ENCODE results near the gene FARS2. TPM values are rescaled to one million over a fixed set of nuclear protein-coding genes. Genes with fewer than 3 reads are reported as not detected.

Gene FARS2
- total RNA-seq, 1 donor from 2014 or later: 19.9 TPM

DNA sequence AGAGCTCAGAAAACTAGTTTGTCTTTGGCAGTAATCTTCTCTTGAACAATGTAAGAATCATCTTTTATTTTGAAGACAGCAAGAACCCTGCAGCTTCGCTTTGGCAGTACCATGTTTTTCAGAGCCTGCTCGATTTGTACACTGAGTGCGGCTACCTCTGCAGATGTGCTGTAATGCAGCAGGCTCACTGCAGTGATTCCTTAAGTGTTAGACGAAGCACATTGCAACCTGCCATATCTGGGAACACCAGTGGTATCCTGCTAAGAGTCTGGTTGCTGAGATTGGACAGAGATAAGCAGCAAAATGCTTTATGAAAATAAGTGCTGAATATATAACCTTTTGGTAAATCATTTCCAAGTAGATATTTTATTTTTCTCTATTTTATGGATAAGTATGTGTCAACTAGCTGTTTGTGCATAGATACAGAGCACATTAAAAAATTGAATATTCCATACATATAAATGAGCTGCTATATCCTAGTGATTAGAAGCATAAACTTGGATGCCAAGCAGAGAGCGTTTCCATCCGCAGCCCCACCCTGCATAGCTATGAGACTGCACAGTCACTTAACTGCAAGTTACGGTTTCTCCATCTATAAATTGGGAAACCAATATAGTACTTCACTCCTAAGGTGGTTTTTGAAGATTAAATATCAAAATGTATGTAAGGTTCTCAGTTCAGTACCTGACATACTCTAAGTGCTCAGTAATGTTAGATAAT is 328.3 kb downstream of the FARS2 start:
- peaks cover 8% of the 10 kb centered on the region for H3K36me3 Mint-ChIP-seq
- H3K4me1 Mint-ChIP-seq: no peaks in the 10 kb centered on the region
- peaks cover 15% of the 10 kb centered on the region for H3K9me3 Mint-ChIP-seq
- no peaks in the 10 kb centered on the region for H3K27me3 Mint-ChIP-seq (ENCODE audit: low read depth)
- no peak for DNase-seq (ENCODE audit: low spot score in 2 of 2, unreplicated experiment in 2 of 2)
- no peak overlapping the region for H3K27ac Mint-ChIP-seq
- TF ChIP-seq, protein P1, sequence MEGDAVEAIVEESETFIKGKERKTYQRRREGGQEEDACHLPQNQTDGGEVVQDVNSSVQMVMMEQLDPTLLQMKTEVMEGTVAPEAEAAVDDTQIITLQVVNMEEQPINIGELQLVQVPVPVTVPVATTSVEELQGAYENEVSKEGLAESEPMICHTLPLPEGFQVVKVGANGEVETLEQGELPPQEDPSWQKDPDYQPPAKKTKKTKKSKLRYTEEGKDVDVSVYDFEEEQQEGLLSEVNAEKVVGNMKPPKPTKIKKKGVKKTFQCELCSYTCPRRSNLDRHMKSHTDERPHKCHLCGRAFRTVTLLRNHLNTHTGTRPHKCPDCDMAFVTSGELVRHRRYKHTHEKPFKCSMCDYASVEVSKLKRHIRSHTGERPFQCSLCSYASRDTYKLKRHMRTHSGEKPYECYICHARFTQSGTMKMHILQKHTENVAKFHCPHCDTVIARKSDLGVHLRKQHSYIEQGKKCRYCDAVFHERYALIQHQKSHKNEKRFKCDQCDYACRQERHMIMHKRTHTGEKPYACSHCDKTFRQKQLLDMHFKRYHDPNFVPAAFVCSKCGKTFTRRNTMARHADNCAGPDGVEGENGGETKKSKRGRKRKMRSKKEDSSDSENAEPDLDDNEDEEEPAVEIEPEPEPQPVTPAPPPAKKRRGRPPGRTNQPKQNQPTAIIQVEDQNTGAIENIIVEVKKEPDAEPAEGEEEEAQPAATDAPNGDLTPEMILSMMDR (IDR thresholded peaks at IDR 0.05; ENCODE audit: unreplicated experiment): no peak
- H3K4me3 Mint-ChIP-seq: no peak overlapping the region

DNA sequence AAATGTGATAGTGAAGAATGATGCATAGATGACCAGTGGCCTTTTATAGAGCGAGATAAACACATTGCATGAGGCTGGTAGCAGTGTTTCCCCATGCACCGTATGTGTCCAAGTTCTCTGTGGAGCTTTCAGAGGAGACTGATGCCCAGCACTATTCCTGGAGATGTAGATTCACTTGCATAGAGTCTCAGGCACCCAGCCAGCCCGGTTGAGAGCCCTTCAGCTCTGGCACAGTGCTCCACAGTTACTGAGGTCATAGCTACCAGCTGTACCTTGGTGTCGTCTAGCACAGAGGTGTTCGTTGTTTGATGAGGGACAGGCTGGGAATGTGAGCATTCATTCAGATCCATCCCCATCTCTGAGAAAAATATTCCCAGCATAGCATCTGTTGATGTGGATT is 328.9 kb downstream of the FARS2 start:
- Mint-ChIP-seq H3K4me3 (no peak overlapping the region), H3K9me3 (peaks cover 15% of the 10 kb centered on the region), H3K4me1 (no peaks in the 10 kb centered on the region), H3K36me3 (peaks cover 8% of the 10 kb centered on the region), H3K27me3 (ENCODE audit: low read depth) (no peaks in the 10 kb centered on the region), H3K27ac (no peak overlapping the region)
- TF ChIP-seq, protein P1 (IDR thresholded peaks at IDR 0.05; ENCODE audit: unreplicated experiment): no peak
- DNase-seq (ENCODE audit: low spot score in 2 of 2, unreplicated experiment in 2 of 2): no peak

DNA sequence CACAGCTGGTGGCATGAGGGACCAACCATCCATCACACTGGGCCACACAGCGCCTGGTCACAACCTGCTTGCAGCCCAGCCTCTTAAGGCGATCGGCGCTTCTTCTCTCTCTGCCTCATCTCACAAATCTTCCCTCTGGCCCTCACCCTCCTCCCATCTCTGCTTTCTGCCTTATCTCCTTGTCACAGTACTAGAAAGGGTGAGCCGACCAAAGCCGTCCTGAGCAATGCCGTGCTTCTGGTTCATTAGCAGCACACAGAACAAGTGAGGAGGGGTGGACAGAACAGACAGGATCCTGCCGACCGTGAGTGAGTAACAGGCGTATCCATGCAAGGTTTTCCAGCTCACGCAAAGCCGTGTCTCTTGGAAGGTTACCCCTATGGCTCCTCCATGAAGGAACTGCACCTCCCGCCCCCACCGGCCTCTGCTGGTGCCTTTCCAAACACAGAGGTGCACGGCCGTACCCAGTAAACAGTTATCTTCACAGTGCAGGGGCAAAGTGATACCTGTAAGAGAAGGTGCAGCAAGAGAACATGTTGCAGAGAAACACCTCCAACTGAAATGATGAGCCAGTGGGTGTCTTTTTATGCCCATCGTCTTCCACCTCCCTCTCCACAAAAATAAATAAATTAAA is 331.7 kb downstream of the FARS2 start:
- Mint-ChIP-seq H3K36me3 (no peaks in the 10 kb centered on the region), H3K27ac (no peak overlapping the region), H3K4me1 (no peaks in the 10 kb centered on the region), H3K27me3 (ENCODE audit: low read depth) (no peaks in the 10 kb centered on the region), H3K9me3 (no peaks in the 10 kb centered on the region), H3K4me3 (no peak overlapping the region)
- DNase-seq (ENCODE audit: low spot score in 2 of 2, unreplicated experiment in 2 of 2): no peak
- TF ChIP-seq, protein P1 (IDR thresholded peaks at IDR 0.05; ENCODE audit: unreplicated experiment): no peak

DNA sequence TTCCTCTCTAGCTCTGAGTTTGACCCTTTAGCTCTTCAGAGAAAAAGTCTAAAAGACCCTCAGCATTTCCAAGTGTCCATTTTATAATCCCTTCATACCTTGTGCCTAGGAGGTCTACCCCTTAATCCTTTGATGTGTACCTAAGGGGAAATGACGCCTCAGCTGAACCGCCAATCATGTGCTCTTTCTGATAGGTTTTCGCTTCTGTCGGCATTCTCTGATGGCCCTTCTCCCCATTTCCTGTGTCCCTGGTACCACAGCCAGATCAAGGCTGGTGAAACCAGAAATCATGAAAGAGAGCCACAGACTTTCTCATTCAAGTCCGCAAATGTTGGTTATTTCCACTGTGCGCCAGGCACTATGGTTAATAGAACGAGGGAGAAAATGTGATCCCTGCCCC is 333.9 kb downstream of the FARS2 start:
- H3K9me3 Mint-ChIP-seq: no peaks in the 10 kb centered on the region
- H3K27ac Mint-ChIP-seq: no peak overlapping the region
- H3K4me1 Mint-ChIP-seq: peaks cover 9% of the 10 kb centered on the region
- H3K4me3 Mint-ChIP-seq: no peak overlapping the region
- no peaks in the 10 kb centered on the region for H3K36me3 Mint-ChIP-seq
- TF ChIP-seq, protein P1 (IDR thresholded peaks at IDR 0.05; ENCODE audit: unreplicated experiment): no peak
- no peak for DNase-seq (ENCODE audit: low spot score in 2 of 2, unreplicated experiment in 2 of 2)
- H3K27me3 Mint-ChIP-seq (ENCODE audit: low read depth): no peaks in the 10 kb centered on the region

DNA sequence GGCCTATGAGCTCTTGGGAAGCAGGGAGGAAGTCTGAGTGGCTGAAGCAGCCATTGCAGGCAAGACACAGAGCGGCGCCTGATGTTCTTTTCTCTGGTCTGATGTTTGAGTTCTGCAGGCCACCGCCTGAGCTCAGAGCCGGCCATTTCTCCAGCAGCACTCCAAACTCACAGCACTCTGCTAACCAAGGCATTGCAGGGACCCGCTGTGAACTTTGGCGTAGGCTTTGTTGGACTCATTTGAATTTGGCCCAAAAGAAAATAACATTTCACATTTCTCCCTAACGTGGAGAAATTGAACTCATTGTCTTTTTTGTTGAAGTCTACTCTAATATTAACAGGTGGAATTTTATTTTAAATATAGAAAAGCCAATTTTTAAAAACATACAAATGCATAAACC is 336.1 kb downstream of the FARS2 start:
- Mint-ChIP-seq H3K27me3 (ENCODE audit: low read depth) (no peaks in the 10 kb centered on the region), H3K4me1 (peaks cover 13% of the 10 kb centered on the region), H3K27ac (no peak overlapping the region), H3K9me3 (no peaks in the 10 kb centered on the region), H3K36me3 (no peaks in the 10 kb centered on the region), H3K4me3 (no peak overlapping the region)
- TF ChIP-seq, protein P1 (IDR thresholded peaks at IDR 0.05; ENCODE audit: unreplicated experiment): no peak
- DNase-seq (ENCODE audit: low spot score in 2 of 2, unreplicated experiment in 2 of 2): no peak

Measured in mesothelial cell of epicardium (in vitro differentiated cells).